Glomerular visceral epithelial cell (primary cell): ENCODE data around the gene RMND1.
A peak's percentile ranks its signal among the peaks of the same experiment; 100 is the strongest.

Experiments used
- DNase-seq: peaks from one replicate; pipeline ENCODE4 v3.0.0-alpha.2; 2016; ENCODE audit errors: extremely low spot score

RMND1 gene

DNA sequence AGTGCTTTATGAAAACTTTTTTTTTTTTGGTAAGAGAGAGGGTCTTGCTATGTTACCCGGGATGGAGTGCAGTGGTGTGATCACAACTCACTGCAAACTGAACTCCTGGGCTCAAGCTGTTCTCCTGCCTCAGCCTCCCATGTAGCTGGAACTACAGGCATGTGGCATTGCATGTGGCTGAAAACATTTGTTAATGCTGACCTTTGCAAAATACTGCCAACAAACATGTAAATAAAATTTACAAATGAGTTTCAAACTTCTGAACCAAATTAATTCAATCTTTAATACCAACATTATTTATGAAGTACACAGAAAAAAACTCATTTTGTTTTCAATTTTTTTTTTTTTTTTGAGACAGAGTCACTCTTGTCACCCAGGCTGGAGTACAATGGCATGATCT, 34.4 kb downstream of the RMND1 start:
- DNase-seq: no peak

DNA sequence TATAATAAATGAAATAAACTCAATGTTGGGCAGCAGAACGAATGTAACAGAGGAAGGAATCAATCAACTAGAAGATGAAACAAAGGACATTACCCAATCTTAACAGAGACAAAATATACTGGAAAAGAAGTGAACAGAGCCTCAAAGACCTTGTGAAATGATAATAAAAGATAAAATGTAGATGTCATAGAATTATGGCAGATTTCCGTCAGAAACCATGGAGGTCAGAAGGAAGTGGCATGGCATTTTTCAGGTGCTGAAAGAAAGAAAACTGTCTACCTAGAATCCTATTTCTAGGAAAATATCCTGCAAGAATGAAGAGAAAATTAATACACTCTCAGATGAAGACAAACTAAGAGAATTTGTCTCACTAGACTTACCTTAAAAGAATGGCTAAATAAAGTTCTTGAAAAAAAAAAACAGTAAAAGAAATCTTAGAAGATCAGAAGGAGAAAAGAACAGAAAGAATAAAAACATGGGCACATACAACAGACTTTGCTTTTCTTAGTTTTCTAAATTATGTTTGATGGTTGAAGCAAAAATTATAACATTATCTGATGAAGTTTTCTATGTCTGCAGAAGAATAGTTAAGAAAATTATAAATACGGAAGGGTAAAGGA, 37.2 kb downstream of the RMND1 start:
- no peak for DNase-seq

DNA sequence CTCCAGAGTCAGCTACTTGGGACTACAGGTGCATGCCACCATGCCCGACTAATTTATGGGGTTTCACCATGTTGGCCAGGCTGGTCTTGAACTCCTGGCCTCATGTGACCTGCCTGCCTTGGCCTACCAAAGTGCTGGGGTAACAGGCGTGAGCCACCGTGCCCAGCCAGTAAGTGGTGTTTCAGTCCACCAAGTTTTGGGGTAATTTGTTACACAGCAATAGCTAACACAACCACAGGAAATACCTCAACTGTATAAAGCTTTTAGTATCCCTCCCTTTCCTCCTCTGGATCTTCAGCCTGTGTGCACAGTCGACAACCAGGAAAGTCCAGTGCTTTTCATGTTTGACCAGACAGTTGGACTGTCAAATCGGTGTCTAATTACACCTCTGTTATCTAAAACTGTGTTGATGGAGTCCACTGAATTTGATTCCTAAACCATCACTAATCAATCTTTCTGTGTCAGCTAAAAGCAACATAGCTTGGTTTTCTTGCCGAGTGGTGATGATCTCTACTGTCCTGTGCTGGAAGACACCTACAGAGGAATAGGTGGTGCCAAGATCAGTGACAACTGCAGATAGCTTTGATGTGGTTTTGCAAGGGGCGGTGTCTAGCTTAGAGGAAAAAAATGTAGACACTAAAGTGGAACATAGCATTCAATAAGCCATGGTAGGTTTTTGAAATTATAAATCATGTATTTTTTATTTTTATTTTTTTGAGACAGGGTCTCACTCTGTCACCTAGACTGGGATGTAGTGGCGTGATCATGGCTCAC, 38.4 kb downstream of the RMND1 start:
- no peak for DNase-seq

DNA sequence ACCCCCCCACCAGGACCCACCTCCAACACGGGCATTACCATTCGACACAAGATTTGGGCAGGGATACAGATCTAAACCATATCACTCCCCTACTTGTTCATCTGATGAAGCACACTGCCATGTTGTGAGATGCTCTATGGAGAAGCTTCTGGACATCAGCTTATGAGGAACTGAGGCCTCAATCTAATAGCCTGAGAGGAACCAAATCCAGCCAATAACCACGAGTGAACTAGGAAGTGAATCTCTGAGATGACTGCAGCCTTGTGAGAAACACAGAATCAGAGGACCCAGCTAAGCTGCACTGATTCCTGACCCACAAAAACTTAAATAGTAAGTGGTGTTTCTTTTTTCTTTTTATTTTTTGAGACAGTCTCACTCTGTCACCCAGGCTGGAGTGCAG, 39.0 kb downstream of the RMND1 start:
- DNase-seq: no peak

DNA sequence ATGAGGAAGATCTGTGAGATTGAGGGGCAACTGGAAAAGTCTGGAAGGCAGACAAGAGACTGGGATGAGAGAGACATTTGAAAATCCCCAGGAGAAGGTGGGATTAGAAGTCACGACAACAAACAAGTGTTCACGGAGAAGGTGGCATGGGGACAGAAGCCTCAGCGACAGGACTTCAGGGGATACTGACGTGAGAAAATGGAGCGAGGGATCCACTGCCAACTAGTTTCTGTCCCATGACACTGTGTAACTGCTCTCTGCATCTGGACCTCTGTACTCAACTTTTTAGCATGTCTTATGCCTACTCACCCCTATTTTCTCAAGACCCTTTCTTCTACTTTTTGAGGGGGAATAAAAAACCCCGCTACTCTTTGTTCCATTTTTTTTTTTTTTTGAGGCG, 42.2 kb downstream of the RMND1 start:
- no peak for DNase-seq

DNA sequence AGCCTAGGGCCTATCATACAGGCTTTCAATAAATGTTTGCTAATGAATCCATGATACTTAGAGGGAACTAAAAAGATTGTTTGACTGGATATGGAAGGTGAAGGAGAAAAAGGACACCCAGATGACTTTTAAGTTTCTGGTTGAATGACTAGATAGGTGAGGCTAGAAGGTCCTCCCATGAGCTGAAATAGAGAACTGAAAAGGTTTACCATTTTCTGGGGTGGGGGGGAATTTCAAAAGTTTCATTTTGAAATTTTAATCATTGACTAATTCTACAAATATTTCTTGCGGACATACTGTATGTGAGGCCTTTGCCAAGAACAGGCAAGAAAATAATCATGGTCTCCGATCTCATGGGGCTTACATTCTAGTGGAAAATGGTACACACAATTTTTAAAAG, 42.7 kb downstream of the RMND1 start:
- no peak for DNase-seq

DNA sequence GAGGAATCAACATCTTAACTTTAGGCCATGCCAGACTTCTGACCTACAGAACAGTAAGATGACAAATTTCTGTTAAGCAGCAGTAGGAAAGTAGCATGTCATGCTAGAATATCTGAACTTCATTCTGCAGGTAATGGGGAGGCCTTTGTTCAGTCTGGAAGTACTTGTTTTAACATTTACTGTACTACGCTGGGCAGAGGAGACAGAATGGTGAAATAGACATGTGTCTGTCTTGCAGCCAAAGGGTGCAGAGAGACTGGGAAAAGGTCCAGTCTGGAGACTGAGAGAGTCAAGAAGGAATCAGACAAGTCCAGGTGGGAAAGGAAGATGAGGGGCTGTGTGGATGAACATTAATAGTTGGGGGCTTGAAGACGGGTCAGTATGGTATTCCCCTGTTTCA, 43.1 kb downstream of the RMND1 start:
- no peak for DNase-seq

DNA sequence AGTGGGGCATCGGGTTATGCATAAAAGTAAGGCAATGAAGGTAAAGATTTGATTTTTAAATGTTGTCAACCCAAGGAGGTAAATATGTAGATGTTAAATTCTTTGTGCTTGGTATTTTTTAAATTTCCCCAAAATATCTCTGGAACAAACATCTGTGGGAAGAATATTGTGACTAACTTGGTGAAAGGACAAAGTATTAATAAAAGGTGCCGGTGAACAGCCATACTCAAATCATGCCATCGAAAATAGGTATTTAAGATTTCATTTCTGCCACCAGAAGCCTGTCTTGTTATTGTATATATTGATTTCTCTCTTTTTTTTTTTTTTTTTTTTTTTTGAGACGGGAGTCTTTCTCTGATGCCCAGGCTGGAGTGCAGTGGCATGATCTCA, 48.0 kb downstream of the RMND1 start:
- DNase-seq: no peak

DNA sequence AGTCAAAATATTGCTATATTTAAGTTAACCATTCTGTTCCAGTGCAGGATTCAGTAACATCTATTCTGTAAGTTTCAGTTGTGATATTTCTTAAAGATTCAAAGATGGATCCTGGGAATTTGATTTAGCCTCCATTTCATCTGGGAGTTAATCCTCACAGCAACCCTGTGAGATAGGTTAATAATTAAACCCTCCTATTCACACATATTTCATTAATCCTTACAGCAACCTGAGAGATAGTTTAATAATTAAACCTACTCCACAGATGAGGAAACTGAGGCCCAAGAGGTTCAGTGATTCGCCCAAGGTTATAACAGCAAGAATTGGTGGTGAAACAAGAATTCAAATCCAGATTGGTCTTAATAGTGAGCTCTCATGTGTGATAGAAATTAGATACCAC, 49.7 kb downstream of the RMND1 start:
- no peak for DNase-seq

DNA sequence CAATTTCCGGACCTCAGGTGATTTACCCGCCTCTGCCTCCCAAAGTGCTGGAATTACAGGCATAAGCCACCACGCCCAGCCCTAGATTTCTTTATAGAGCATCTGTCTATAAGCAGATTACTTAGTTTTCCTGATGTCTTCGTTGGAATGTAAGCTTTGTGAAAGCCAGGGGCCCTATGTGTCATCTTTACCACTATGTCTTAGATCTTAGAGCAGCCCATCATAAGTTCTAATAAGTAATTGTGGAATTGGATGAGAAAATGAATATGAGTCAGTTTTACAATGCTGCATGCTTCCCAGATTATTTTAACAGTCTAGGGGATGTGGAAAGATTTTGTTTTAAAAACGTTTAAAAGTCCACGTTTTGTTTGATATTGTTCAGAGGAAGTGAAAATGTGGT, 51.5 kb downstream of the RMND1 start:
- DNase-seq: peak; percentile 41

DNA sequence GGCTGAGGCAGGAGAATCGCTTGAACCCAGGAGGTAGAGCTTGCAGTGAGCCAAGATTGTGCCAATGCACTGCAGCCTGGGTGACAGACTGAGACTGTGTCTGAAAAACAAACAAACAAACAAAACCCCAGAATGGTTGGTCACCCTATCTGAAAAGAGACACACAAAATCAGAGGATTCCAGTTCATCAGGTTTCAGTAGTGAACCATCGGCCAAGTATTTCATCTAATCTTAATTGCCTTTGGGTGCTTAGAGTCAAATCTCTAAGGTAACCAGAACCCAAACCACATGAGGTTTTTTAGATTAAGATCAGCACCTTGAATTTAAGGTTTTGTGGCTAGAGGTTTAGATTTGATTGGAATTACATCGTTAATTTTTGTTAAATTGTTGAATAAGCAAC, 52.2 kb downstream of the RMND1 start:
- no peak for DNase-seq

DNA sequence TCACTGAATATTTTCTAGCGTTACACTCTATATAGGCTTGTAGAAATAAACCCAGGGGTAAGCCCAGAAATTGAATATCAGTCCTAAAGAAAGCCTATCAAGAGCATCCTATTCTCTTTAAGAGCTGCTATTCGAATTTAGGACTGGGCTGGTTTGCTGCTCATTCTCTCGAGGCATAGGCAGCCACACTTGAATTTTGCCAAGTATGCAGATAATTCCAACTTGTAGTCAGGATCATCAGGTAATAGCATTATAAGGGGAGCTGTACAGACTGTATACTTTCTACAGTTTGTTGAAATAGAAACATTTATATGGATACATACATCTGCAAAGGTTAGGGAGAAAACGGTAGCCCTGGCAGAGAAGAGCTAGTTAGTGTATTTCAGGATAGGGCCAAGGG, 58.5 kb downstream of the RMND1 start:
- no peak for DNase-seq

DNA sequence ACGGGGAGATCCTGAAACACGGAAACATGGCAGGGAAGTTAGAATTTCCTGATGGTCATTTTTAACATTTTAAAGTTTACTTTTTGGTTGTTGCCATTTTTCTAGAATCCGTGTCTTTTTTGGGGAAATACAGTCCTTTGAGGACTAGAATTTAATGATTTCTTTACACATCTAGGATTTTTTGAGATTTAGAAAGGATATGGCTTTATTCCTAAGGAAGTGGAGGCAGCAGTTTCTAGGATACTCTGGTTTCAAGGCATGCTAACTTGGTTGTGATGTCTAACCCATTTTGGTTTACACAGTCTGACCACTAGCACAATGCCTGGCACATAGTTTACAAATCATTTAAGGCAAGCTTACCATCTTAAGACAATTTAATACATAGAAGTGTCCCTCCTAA, 59.5 kb downstream of the RMND1 start:
- DNase-seq: no peak

DNA sequence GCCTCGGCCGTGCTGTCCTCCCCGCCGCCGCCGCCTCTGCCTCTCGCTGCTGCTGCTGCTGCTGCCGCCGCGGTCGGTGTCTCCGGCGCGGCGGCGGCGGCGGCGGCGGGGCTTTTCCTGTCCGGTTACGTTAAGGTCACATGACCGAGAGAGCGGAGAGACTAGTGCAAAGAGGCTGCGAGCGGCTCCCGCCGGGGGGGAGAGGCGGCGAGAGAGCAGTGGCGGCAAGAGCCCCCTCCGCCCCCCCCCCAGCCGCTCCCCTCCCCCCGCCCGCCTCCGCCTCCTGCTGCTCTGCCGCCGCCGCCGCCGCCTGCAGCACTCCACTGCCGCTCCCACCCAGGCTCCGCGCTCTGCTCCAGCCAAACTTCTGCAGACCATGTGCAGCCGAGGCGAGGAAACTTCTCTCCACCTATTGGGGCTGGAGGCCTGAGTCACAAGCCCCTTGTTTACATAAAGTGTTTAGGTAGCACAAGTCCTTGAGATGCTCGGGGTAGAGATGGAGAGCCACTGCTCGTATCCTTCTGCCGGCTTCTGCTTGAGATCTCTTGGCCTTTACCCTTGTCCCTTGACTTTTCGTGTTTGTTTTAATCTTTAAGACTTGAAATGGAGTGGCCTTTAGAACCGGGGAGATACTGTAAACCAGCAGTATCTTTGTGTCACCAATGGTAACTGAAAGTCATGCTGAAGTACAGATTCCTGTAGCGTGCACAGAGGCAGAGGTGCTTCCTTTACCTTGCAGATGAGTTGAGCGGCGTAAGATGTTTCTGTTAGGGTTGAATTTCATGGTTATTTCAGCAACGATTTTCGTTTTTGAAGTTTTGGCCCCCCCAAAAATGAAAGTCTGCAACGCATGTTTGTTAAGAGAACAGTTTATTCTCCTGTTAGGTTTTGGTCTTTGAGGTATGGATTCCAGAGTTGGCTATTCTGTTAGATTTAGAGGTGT, 60.2 kb downstream of the RMND1 start, which contains the start of gene ZBTB2:
ZBTB2 (minus strand) TSS at position 89 of the 943 bp plus-strand sequence. CDS start 17,922 bp downstream, outside the sequence.
- DNase-seq: peak; percentile 68

DNA sequence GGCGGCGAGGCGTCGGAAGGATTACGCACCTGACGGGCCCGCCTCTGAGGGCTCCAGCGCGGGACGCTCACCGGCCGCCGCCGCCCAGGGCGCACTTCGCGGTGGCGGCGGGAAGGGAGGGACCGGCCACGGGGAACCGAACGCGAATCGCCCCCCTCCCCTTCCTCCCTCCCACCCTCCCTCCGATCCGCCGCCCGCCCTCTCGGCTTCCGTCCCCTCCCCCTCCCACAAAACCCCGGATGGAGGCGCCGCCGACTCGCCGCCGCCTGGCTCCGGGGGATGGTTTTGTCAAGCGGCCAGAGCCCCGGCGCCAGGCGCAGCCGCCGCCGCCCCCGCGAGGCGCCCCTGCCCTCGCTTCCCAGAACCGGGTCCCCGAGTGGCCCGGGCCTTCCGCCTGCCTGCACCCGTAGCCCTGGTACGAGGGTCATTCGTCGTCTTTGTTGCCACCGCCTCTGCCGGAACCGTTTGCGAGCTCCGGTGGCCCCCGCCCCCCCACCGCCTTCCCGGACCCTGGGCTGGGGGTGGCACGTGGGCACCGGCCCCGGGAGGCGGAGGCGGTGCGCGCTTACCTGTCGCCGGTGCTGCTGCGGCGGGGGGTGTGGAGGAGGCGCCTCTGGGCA, 61.0 kb downstream of the RMND1 start:
- peak; percentile 66 for DNase-seq

DNA sequence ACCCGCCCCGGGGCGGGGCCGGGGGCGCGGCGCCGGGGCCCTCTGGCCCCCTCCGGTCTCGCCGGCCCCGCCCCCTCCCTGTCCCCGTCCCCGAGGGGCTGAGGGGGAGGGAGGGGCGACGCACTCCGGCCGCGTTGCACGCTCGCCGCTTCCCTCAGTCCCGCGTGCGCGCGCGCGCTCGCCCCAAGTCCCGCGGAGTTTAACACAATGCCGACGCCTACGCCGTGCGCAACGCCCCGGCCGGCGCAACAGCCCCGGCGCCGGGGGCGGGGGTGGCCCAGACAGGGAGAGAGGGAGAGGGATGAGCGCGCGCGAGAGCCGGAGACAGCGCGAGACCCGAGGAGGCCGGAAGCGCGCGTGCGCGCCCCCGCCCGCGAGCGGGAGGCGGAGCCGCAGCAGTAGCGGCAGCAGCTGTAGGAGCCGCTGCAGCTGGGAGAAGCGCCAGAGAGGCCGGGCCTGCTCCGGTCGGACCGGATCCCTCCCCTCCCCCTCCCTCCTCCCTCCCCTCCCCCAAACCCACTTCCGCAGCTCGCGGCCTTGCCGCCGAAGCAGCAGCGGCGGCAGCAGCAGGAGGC, 61.6 kb downstream of the RMND1 start:
- DNase-seq: peak; percentile 100

DNA sequence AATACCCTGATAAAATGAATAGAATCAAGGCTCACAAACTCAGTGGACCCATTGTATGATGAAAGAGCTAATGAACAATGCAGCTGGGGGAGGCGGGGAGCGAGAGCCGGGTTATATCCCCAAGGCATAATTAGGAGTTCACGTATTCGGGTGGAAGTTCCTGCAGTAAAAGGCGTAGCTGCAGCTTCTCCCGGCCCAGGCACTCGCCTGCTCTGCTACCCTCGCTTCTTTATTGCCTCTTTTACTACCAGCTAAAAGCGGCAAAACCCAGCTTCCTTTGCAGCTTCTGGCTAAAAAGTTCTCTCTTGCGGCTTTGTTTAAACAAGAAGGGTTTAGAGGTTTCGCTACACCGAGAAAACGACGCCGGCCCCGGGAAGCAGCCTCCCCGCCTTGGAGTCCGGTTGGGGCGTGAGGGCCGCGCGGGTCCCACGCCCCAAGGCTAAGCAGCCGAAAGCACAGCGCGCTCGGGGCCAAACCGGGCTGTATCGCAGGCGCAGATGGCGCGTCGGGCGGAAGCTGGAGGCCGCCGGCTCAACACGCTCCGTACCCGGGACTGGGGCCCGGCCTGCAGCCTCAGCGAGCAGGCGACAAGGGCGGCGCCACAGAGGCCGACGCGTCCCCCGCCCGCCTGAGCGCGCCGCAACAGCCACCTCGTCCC, 62.2 kb downstream of the RMND1 start:
- peak; percentile 64 for DNase-seq

DNA sequence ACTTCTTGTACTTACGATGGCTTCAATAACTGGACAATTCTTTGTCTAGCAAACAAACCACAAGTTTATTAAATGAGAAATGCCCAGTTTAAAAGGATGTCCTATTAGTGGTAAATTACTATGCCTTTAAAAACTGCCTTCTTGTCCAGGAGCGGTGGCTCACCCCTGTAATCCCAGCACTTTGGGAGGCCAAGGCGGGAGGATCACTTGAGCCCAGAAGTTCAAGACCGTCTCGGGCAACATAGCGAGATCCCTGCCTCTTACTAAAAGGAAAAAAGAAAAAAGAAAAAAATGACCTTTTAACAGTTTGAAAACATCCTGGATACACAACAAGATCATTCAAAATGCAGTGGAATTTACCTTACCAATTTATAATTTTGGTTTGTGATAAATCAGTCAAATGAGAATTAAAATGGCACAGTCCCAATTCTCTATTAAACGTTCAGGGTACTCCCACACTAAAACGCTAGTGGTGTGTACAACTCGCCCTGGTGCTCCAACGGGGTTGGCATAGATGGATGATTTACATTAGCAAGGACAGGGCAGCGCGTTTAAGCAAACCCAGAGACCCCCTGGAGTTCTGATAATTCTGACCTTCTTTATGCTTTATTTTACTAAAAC, 62.8 kb downstream of the RMND1 start:
- DNase-seq: no peak

DNA sequence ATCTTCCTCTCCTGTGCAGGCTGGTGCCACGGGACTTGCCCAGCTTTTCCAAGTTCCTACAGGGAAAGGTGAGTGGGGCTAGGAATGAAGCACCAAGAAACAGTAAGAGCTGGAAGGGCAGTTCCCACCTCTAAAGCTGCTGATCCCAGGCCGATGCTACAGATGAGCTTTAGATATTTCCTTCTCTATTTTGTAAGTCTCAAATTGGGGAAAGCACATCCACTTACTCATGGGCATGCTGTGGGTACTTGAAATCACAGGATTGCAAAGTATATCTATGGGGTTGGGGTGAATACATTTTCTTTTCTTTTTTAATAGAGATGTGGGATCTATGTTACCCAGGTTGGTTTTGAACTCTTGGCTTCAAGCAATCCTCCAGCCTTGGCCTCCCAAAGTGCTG, 63.7 kb downstream of the RMND1 start:
- DNase-seq: no peak

DNA sequence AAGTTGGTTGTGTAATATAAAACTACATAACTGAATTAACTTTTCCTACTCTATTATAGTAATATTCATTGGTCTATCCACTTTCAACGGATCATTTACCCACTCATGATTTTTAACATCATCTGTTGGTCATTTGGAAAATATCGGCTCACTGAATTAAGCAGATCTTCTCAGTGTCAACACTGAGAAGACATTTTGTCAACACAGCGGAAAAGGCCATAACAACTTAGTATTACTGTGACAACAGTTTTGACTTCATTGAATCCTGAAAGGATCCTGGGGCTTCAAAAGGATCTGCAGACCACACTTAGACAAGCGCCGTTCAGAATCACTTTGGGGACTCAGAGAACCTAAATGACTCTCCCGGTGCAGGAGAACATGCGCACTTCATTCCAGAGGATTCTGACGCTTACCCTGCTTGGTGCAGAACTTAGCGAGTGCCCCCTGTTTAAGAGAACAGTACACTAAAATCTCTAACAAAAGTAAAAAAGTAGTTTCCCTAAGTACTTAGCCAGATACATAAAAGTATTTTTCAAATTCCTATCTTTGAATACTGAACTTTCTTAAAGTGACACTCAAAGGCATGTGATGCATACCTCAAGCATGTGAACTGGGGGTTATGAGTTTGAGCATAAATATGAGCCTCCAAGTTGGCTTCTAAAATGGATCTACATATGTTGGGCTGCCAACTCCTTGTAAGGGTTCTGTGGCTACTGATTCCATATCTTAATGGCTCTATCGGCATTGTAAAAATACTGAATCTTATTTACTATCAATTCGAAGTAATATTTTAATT, 64.6 kb downstream of the RMND1 start:
- no peak for DNase-seq
